Body of pancreas (tissue), 4 donors: ENCODE data around the gene S100A4. TPM values are rescaled to one million over a fixed set of nuclear protein-coding genes. Genes with fewer than 3 reads are reported as not detected.

Experiments
- ATAC-seq: fragments of 150-250 bp; one replicate; pipeline ENCODE4 v1.9.1; 2016
- DNase-seq, 4 donors: peaks; one replicate each; pipeline ENCODE4 v3.0.0-alpha.2; 2019
- H3K27ac ChIP-seq, 4 donors: fragments of 200-600 bp; sonication (generic); 1 replicate in 3 of 4; 2 replicates in 1 of 4; pipeline versions ENCODE4 v1.5.1 to v1.6.1; 2016 to 2019; ENCODE audit warnings: mild to moderate bottlenecking in 1 of 4, mixed read lengths in 1 of 4, moderate library complexity in 1 of 4
- H3K27me3 ChIP-seq, 2 donors: fragments of 200-600 bp; sonication (generic); one replicate each; pipeline ENCODE4 v1.6.0; 2016; ENCODE audit warnings: mild to moderate bottlenecking in 1 of 2
- H3K36me3 ChIP-seq, 2 donors: fragments of 200-600 bp; sonication (generic); replicated peaks in 1 of 2; 2 replicates each; pipeline ENCODE4 v1.5.1; 2016; ENCODE audit warnings: low read depth in 2 of 2; ENCODE audit not compliant: insufficient read depth in 1 of 2
- H3K4me1 ChIP-seq: fragments of 200-600 bp; sonication (generic); one replicate; pipeline ENCODE4 v1.6.0; 2016
- H3K4me3 ChIP-seq, 2 donors: fragments of 200-600 bp; sonication (generic); 1 replicate in 1 of 2; 2 replicates in 1 of 2; pipeline ENCODE4 v1.5.1; 2016 to 2019
- H3K9me3 ChIP-seq, 3 donors: fragments of 200-600 bp; sonication (generic); 1 replicate in 2 of 3; 2 replicates in 1 of 3; pipeline ENCODE4 v1.5.1; 2016
- CTCF ChIP-seq, 7 experiments: fragments of 450-650 bp in 4 of 7; fragments of 200-600 bp in 3 of 7; sonication (generic) in 3 of 7; IDR thresholded peaks; one replicate each; pipeline ENCODE4 v1.5.1; 2016 to 2019; ENCODE audit warnings: antibody characterized with exemption in 7 of 7
- POLR2A ChIP-seq, 3 donors: fragments of 450-650 bp; IDR thresholded peaks; one replicate each; pipeline ENCODE4 v1.6.1; 2016; ENCODE audit warnings: antibody characterized with exemption in 3 of 3, mild to moderate bottlenecking in 2 of 3
- whole genome bisulfite sequencing, 2 donors: methylation state at CpG; one replicate each; pipeline ENCODE4 v1.1.5; 2017; 5-methylcytosine and 5-hydroxymethylcytosine counted together
- intact Hi-C: fragments of 100-400 bp; cut with DNase I; formaldehyde crosslinking; loops from one replicate; pipeline ENCODE4 v1.15.1; 2023
- total RNA-seq, 2 donors: library from RNA; depleted of rRNA; stranded (reverse); fragments of >200 nt; gene quantifications; one replicate each; pipeline ENCODE4 v1.1.0, GENCODE V29; 2016

Gene S100A4
- total RNA-seq, 2 donors from 2014 or later, result 49.5 to 81.7 TPM

GRCh38 chr1:153534226-153534924 is 11.2 kb downstream of the S100A4 start:
- 77 to 80% methylated on average over 7 of the region's 7 CpGs for WGBS, 2 donors
- intact Hi-C loops, result no loop called here
- ATAC-seq (no peak), DNase-seq (no peak)
- TF ChIP-seq POLR2A (IDR thresholded peaks at IDR 0.05), result no peak
- no peak for TF ChIP-seq CTCF (IDR thresholded peaks at IDR 0.05)
- peaks cover 45% of the 10 kb centered on the region for H3K4me1 ChIP-seq
- no peak overlapping the region for H3K4me3 ChIP-seq
- no peaks in the 10 kb centered on the region for H3K9me3 ChIP-seq
- H3K27me3 ChIP-seq, result no peaks in the 10 kb centered on the region
- H3K27ac ChIP-seq, result peak overlapping the region; percentile 77 to 88 (median 86)
- H3K36me3 ChIP-seq, result no peaks in the 10 kb centered on the region

- Histone ChIP-seq H3K27ac (peak overlapping the region in 3 of 4 donors; percentile 85 to 88 (median 86)), H3K36me3 (no peaks in the 10 kb centered on the region), H3K27me3 (no peaks in the 10 kb centered on the region), H3K4me3 (no peak overlapping the region), H3K4me1 (peaks cover 43% of the 10 kb centered on the region), H3K9me3 (no peaks in the 10 kb centered on the region)
- intact Hi-C loops, result no loop called here
- whole genome bisulfite sequencing, 2 donors, result 53 to 54% methylated on average over 11 to 13 of the region's 13 CpGs
- DNase-seq, result no peak
- ATAC-seq, result no peak
- no peak for TF ChIP-seq POLR2A (IDR thresholded peaks at IDR 0.05)
- TF ChIP-seq CTCF (IDR thresholded peaks at IDR 0.05), result no peak
Measured at GRCh38 chr1:153533689-153534201, 11.9 kb downstream of the S100A4 start.

- H3K36me3 ChIP-seq, result no peaks in the 10 kb centered on the region
- H3K27ac ChIP-seq, result peak overlapping the region in 3 of 4 donors; percentile 39 to 88 (median 85)
- intact Hi-C loops, result no loop called here
- no peak overlapping the region for H3K4me3 ChIP-seq
- TF ChIP-seq CTCF (IDR thresholded peaks at IDR 0.05) (peak; percentile 58 to 84 (median 75)), POLR2A (IDR thresholded peaks at IDR 0.05) (no peak)
- H3K9me3 ChIP-seq, result no peaks in the 10 kb centered on the region
- no peaks in the 10 kb centered on the region for H3K27me3 ChIP-seq
- peak; percentile 64 to 77 (median 76) for DNase-seq
- 28 to 37% methylated on average over 32 to 34 of the region's 34 CpGs for WGBS, 2 donors
- ATAC-seq, result peak; percentile 61
- peaks cover 35% of the 10 kb centered on the region for H3K4me1 ChIP-seq
Measured at GRCh38 chr1:153532769-153533599, 12.6 kb downstream of the S100A4 start.

GRCh38 chr1:153532181-153532580 is 13.4 kb downstream of the S100A4 start:
- Histone ChIP-seq H3K36me3 (no peaks in the 10 kb centered on the region), H3K4me3 (no peak overlapping the region), H3K9me3 (no peaks in the 10 kb centered on the region), H3K27me3 (no peaks in the 10 kb centered on the region), H3K27ac (no peak overlapping the region), H3K4me1 (peaks cover 35% of the 10 kb centered on the region)
- no peak for ATAC-seq
- intact Hi-C loops, result no loop called here
- DNase-seq, result no peak
- WGBS, 2 donors, result 66 to 67% methylated on average over 2 of the region's 2 CpGs
- no peak for TF ChIP-seq CTCF (IDR thresholded peaks at IDR 0.05)
- TF ChIP-seq POLR2A (IDR thresholded peaks at IDR 0.05), result no peak
